Frontal cortex (tissue), 4 donors: ENCODE data around the gene ATP5MC2. TPM values are rescaled to one million over a fixed set of nuclear protein-coding genes. Genes with fewer than 3 reads are reported as not detected.
"Not testable (repeated sequence)": the region's sequence is repeated elsewhere in the genome, so short reads cannot be mapped to it uniquely, and the experiment has no call there.

ENCODE experiments used
- DNase-seq, 2 donors: peaks; one replicate each; pipeline ENCODE4 v3.0.0; 2012; ENCODE audit warnings: low spot score in 2 of 2
- FAIRE-seq: peaks from 2 replicates; lab custom pipeline; 2012; peaks lifted over from hg19 to GRCh38; lab: Jason Lieb, UNC
- total RNA-seq: library from RNA; depleted of rRNA; stranded (reverse); fragments of >200 nt; gene quantifications from one replicate; pipeline ENCODE4 v1.2.3, GENCODE V29; 2014
- donor health status: control.
- donor health status: control.
- donor health status: control.

The ATP5MC2 gene
- total RNA-seq, 1 donor from 2014 or later, result 73.0 TPM

GRCh38 chr12:53695152-53696145 lies 19.6 kb upstream of the ATP5MC2 start:
- no peak for FAIRE-seq

DNA sequence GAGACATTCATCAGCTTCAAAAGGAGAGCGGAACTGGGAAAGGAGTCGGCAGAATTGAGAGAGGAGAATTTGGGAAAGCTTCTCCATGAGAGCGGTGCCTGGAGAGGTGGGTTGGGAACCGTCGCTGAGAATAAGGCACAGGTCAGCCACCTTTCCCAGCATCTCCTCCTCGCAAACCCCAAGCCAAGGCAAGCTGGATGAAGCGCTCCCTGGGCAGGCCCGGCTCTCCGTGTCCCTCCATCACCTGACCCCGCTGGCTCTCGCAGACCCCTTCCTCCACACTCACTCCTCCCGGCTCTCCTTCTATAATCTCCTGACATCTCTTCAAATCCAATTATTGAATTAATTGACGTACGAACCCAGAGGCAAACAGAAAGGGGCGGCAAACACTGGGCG lies 18.9 kb upstream of the ATP5MC2 start:
- no peak for DNase-seq
- no peak for FAIRE-seq

More at GRCh38 chr12:53695152-53696145, 19.6 kb upstream of the ATP5MC2 start:
- DNase-seq, result peak in 1 of 2 donors; percentile 61

DNA sequence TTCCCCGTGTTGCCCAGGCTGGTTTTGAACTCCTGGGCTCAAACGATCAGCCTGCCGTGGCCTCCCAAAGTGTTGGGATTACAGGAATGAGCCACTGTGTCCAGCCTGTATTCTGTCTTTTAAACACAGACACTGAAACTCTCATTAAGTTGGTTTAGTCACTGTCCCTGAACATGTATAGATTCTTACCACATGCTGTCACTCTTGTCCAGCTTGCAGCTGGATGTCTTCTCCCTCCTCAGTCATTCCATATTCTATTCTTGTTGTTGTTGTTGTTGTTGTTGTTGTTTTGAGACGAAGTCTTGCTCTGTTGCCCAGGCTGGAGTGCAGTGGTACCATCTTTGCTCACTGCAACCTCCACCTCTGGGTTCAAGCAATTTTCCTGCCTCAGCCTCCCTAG lies 12.3 kb upstream of the ATP5MC2 start:
- no peak for DNase-seq
- no peak for FAIRE-seq

GRCh38 chr12:53686436-53686835 lies 10.6 kb upstream of the ATP5MC2 start:
- no peak for FAIRE-seq

GRCh38 chr12:53684654-53685220 lies 8.9 kb upstream of the ATP5MC2 start:
- FAIRE-seq (no peak), DNase-seq (no peak)

More at GRCh38 chr12:53686436-53686835, 10.6 kb upstream of the ATP5MC2 start:
- DNase-seq, result no peak

DNA sequence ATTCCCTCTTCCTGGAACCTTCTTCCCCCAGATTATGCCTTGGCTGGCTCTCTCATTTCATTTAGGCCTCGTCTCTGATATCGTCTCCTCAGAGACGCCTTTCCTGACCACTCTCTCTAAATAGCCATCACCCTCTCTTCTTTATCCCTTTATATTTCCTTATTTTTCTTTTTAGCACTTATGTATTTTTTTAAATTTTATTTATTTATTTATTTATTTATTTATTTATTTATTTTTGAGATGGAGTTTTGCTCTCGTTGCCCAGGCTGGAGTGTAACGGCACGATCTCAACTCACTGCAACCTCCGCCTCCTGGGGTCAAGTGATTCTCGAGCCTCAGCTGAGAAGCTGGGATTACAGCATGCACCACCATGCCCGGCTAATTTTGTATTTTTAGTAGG lies 8.1 kb upstream of the ATP5MC2 start:
- DNase-seq (no peak), FAIRE-seq (no peak)

- FAIRE-seq (no peak), DNase-seq (no peak)
These were observed 7.6 kb upstream of the ATP5MC2 start for GRCh38 chr12:53683494-53683893.

DNA sequence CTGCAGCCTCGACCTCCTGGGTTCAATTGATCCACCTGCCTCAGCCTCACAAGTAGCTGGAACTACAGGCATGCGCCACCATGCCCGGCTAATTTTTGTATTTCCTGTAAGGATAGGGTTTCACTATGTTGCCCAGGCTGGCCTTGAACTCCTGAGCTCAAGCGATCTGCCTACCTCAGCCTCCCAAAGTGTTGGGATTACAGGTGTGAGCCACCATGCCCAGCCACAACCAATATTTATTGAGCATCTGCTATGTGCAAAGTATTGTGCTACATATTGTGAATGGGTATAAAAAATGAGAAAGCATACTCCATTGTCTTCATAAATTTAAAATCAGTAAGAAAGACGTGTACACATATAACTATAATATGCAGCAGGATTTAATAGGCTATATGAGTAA lies 4.2 kb upstream of the ATP5MC2 start:
- not testable (repeated sequence) for FAIRE-seq, DNase-seq

DNA sequence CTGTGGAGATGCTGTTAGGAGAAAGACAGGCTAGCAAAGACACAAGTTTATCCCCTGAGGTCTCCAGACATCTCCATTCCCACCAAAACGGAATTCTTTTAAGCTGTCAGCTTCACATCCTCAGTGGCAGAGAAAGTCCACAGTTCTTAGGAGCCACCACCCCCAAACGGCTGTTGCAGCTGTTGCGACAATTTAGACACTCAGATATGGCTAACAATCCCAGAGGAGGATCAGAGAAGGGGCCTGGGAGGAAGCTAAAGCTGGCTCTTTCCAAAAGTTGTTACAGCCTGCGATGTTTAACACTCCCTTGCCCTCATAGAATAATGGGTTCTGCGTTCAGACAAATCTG lies 1.9 kb upstream of the ATP5MC2 start:
- FAIRE-seq (no peak), DNase-seq (no peak)

DNA sequence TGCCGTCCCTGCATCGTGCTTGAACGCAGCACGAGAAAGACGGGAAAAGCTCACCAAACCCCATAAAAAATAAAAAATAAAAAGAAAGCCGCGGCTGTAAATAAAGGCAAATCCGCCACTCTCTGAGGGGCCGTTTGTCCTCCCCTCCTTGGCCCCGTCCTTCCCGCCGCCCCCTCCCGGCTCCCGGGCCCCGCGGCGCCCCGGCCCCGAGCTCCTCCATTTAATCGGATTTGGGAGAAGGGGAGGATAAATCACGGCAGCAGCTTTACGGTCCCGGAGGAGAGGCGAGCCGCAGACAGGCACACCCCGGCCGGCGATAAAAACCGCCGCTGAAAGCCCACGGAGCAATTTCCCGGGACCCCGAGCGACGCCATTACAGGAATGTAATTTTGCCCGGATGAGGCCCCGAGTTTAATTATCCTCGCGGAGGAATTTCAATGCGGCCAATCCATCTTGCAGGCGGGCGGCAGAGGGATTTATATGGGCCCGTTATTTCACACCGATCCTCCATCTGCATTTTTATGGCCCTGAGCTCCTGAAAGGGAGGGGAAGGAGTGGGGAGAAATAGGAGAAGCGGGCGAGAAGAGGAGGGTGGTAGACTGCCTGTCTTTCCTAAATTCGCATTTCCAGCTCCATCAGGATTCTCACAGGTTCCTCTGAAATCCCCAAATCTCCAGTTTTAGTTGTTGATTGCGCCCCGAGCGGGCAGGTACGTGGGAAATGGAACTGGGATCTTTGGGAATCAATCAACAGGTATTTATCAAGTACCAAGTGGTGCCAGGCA lies 1.3 kb upstream of the ATP5MC2 start:
- FAIRE-seq (no peak), DNase-seq (no peak)

- DNase-seq (peak; percentile 34 to 44), FAIRE-seq (no peak)
These were observed 753 bp upstream of the ATP5MC2 start for GRCh38 chr12:53676656-53677015.

DNA sequence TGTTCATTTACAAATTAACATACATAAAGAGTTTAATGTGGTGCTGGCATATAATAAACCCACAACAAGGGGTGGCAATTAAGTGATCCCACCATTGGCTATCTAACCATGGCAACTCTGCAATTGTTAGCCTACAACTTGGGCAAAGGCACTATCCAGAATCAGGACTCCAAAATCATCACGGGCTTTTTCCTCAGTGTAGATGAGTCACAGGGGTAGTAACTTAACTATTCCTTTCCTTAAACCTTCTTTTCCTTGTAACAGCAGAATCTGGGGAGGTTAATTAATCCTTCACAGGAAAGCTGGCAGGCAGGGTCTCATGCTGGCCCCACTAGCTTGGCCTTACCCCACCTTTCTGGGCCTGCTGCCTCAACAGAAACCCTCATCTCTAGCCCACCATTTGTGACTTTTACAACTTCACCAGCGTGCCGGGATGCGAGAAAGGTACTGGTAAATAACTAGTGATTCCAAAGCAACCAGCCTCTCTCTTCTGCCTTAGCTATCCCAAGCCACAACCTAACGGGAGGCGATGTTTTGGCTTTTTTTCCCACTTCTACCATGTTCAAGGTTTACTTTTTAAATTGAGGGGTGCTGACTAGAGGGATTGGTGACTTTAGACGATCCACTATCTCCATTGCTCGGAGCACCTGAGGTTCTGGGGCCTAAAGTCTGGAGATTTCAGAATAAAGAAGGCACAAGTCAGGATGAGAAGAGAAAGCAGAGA lies 744 bp downstream of the ATP5MC2 start:
- no peak for DNase-seq
- FAIRE-seq, result no peak

DNA sequence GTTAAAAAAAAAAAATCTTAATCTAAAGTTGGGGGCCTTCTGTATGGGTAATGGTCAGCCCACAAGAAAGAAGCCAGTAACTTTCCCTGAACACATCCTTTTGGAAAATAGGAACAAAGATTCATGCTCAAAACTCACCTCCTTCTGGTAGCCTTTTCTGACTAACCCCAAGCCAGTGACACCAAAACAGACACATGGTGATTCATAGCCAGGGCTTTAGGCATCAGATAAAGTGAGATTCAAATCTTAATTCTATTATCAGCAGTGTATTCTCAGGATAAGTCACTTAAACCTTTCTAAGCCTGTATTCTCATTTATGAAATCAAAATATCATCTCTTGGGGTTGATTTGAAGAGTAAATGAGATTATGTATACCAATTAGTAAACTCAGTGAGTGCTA lies 4.9 kb downstream of the ATP5MC2 start:
- FAIRE-seq, result no peak

GRCh38 chr12:53670308-53670707 lies 5.6 kb downstream of the ATP5MC2 start:
- FAIRE-seq (no peak), DNase-seq (no peak)

More for the DNA sequence above, 4.9 kb downstream of the ATP5MC2 start:
- no peak for DNase-seq

DNA sequence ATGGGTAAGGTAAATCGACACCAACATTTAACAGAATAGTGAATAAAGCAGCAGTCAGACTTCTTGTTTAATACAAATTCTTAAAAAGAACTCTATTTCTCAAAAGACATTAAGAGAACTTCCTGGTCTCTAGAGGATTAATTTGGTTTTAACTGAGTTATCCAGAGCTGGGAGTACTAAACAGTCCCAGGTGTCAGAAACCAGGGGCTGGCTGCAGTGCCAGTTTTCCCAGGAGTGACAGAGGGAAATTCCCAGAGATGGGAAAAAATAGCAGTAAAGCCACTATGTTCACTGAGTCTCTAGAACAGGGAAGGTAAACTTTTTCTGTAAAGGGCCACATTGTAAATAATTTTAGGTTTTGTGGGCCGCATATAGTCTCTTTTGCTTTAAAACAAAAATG lies 8.8 kb downstream of the ATP5MC2 start:
- no peak for DNase-seq

GRCh38 chr12:53664936-53665335 lies 10.9 kb downstream of the ATP5MC2 start:
- DNase-seq (no peak), FAIRE-seq (no peak)

More for the DNA sequence above, 8.8 kb downstream of the ATP5MC2 start:
- FAIRE-seq, result no peak

GRCh38 chr12:53664191-53664590 lies 11.7 kb downstream of the ATP5MC2 start:
- no peak for FAIRE-seq
- no peak for DNase-seq

DNA sequence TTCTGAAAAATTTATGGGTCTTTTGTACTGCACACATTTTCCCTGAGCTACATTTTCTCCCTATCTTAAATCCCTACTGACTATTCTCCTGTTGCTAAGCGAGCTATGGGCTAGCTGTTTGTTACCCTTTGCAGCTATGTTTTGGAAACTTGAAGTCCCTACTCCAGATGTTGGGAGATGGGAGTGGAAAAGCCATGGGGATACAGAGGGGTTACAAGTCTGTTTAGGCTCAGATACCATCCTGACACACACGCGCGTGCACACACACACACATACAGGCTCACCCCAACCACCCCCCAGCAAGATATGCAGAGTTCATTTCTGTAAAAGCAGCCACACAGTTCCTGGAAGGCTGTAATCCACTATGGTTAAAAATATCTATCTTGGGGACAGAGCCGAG lies 15.8 kb downstream of the ATP5MC2 start:
- FAIRE-seq (no peak), DNase-seq (no peak)

- no peak for FAIRE-seq
- no peak for DNase-seq
These were observed 16.3 kb downstream of the ATP5MC2 start for GRCh38 chr12:53659571-53659981.

- FAIRE-seq (no peak), DNase-seq (peak; percentile 50)
These were observed 16.8 kb downstream of the ATP5MC2 start for GRCh38 chr12:53659011-53659551.
